Activated naive CD4-positive, alpha-beta T cell (primary cell): Measurements from ENCODE around the gene SLC25A24.
"Not testable (repeated sequence)": the region's sequence is repeated elsewhere in the genome, so short reads cannot be mapped to it uniquely, and the experiment has no call there.

Experiments
- DNase-seq, 4 experiments: peaks; one replicate each; lab custom pipeline; 2025; lab: John Stamatoyannopoulos, UW

The SLC25A24 gene

GRCh38 chr1:108199201-108199691 lies 897 bp downstream of the SLC25A24 start:
- no peak for DNase-seq

DNA sequence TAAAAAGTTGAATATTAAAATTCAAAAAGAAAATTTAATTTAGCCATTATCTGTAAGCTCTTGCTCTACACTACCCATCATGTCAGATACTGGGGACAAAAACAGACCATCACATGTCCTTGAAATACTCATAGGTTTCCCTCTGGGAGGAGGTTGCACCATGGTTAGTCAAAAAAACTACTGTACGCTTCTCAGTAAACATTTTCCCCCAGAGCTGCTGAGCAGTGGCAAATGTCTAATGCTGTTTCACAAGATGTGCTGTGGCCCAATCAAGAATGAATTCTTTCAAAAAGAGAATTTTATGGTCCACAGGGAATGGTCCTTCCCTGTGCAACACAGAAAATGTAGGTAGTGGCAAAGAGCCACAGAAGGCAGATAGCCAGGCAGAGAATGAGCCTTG lies 6.1 kb downstream of the SLC25A24 start:
- no peak for DNase-seq

GRCh38 chr1:108193333-108193732 lies 6.8 kb downstream of the SLC25A24 start:
- no peak for DNase-seq

- DNase-seq: no peak
Observed at GRCh38 chr1:108192581-108192980, 7.6 kb downstream of the SLC25A24 start.

DNA sequence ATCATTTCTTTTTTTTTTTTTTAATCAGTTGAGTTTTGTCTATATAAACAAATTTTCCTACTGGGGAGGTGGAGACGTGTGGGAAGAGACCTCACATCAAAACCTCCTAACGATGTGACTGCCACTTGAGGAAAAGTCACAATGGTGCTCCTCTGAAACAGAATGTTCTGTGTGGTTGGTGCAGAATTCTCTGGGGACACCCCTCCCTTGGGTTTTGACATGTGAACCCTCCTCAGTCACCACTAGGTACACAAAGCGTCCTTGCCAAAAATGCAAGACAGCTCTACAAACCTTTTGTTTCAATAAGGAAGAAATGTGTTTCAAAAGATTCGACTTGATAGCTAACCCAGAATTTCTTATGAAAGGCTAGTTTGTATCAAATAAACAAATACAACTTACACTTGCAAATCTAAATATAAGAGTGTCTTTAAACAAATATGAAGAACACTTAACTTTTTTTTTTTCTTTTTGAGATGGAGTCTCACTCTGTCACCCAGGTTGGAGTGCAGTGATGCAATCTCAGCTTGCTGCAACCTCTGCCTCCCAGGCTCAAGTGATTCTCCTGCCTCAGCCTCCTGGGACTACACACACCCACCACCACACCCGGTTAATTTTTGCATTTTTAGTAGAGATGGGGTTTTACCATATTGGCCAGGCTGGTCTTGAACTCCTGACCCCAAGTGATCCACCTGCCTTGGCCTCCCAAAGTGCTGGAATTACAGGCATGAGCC lies 9.3 kb downstream of the SLC25A24 start:
- DNase-seq: no peak

DNA sequence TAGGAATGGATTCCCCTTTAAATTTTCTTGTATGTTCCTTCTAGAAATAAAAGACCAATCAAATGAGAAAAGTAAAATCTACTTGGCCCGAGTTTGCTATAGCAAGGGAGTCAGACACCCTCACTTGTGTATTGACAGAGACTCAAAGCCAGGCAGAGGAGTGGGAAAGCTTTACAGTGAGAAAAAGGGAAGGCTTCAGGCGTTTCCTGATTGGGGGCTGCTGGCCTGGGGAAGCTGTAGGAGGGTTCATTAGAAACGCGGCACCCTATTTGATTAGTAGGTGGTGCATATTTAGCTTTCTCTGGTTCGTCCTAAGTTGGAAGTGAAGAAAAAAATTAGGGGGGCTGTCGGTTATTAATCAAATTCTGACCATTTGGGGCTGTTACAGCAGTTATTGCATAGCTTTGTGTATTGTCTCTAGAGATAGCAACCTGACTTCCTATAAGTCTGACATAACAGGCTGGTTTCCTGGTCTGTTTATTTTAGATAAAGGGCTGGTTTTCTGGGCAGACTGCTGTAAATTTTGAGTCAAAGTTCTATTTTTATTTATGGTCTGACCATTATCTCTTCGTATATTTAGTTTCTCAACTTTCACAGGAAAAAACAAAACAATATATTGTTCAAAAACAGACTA lies 10.0 kb downstream of the SLC25A24 start:
- DNase-seq: no peak

GRCh38 chr1:108188801-108189200 lies 11.3 kb downstream of the SLC25A24 start:
- no peak for DNase-seq

DNA sequence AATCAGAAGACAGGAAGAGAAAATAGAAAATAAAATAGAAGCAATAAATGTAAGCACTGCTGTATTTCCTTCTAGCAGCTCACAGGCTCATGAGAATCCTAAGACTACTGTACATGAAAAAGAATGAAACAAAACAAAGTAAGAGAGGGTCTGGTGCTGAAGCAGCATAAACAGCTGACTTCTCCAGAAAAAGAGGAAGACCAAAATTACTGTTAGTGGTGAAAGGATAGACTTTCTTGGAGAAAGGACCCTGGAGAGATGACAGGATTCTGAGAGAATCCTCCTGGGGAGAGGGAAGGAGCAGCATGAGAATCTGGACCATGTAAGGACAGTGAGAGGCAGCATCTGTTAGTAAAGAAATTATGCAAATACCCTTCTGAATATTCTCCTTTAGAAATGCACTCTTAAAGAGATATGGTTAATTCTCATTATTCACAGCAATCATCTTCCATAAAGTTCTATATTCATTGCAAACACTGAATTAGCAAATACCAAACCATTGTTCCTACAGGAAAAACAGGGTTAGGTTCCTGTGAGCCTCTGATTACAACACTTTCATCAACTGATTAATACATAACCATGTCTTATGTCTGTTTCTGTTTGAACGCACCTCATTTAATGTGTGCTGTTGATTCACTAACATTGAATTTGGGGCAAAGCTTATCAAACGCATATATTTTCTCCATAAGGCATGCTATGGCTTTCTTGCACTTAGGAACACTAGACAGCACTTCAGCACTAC lies 17.0 kb downstream of the SLC25A24 start:
- DNase-seq: no peak

GRCh38 chr1:108179018-108179417 lies 21.1 kb downstream of the SLC25A24 start:
- DNase-seq: no peak

- not testable (repeated sequence) for DNase-seq
Observed at GRCh38 chr1:108162409-108162808, 37.7 kb downstream of the SLC25A24 start.

DNA sequence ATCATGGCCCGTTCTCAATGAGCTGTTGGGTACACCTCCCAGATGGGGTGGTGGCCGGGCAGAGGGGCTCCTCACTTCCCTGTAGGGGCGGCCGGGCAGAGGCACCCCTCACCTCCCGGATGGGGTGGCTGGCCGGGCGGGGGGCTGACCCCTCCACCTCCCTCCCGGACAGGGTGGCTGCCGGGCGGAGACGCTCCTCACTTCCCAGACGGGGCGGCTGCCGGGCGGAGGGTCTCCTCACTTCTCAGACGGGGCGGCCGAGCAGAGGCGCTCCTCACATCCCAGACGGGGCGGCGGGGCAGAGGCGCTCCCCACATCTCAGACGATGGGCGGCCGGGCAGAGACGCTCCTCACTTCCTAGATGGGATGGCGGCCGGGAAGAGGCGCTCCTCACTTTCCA lies 40.2 kb downstream of the SLC25A24 start:
- not testable (repeated sequence) for DNase-seq

GRCh38 chr1:108158893-108159453 lies 41.2 kb downstream of the SLC25A24 start:
- no peak for DNase-seq

DNA sequence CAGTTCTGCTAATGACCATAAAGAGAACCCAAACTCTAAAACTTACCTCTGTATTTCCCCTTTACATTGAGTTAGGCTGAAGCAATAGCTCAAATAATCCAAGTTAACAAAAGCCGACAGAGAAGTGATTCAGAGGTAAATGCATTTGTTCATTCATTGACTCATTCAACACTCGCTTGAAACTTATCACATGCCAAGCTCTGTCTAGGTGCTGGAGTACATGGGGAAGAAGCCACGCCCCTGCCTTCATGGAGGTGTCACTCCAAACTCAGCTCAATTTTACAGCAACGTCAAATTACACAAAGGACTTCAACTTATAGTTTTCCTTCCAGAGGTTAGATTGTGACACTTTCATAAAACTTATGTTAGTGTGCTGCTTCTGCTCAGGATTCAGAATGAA lies 45.8 kb downstream of the SLC25A24 start:
- no peak for DNase-seq

DNA sequence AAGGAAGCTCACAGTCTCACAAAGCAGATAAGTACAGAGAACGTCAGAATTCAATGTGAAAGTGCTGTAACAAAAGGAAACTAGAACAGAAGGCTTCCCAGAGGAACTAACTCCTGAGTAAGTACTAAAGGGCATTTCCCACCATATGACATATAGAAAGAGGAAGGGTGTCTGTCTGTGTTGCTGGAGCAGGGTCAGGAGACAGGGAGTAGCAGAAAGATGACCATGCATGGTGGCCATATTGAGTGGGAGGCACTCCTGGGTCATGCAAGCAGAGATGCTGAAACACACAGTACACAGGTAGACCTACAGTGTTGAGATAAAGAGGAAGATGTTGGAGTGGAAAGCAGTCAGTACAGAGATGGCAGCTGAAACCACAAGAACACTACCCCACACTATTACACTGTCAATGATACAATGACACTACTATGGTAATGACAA lies 47.3 kb downstream of the SLC25A24 start:
- DNase-seq: no peak

GRCh38 chr1:108151548-108151947 lies 48.6 kb downstream of the SLC25A24 start:
- no peak for DNase-seq

GRCh38 chr1:108149796-108150467 lies 50.2 kb downstream of the SLC25A24 start:
- DNase-seq: no peak

DNA sequence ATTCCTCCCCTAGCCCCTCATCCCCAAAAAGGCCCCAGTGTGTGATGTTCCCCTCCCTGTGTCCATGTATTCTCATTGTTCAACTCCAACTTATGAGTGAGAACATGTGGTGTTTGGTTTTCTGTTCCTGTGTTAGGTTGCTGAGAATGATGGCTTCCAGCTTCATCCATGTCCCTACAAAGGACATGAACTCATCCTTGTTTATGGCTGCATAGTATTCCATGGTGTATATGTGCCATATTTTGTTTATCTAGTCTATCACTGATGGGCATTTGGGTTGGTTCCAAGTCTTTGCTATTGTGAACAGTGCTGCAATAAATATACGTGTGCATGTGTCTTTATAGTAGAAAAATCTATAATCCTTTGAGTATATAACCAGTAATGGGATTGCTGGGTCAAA lies 55.6 kb downstream of the SLC25A24 start:
- DNase-seq: not testable (repeated sequence)

GRCh38 chr1:108142773-108143394 lies 57.3 kb downstream of the SLC25A24 start:
- no peak for DNase-seq

- no peak for DNase-seq
Observed at GRCh38 chr1:108142258-108142657, 57.9 kb downstream of the SLC25A24 start.

- DNase-seq: no peak
Observed at GRCh38 chr1:108141621-108142020, 58.5 kb downstream of the SLC25A24 start.

DNA sequence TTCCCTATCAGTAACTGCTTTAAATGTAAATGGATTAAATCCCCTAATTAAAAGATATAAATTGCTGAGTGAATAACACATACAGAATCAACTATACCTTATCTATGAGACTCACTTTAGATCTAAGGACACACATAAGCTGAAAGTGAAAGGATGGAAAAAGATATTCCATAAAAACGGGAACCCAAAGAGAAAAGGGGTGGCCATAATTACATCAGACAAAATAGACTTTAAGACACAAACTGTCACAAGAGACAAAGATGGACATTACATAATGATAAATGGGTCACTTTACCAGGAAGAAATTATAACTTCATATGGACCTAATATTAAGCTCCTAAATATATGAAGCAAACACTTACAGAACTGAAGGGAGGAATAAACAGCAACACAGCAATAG lies 59.2 kb downstream of the SLC25A24 start:
- DNase-seq: no peak
